ENCODE measurements around the gene CLEC19A. TPM values are rescaled to one million over a fixed set of nuclear protein-coding genes. Genes with fewer than 3 reads are reported as not detected.

The CLEC19A gene
- polyA plus RNA-seq, 3 donors: 0.08 to 0.27 (median 0.17) TPM

GRCh38 chr16:19282101-19282500 lies 3.4 kb upstream of the CLEC19A start:
- DNase-seq (ENCODE audit: extremely low read depth in 1 of 11, low read depth in 9 of 11, low spot score in 4 of 11): no peak

GRCh38 chr16:19283637-19284036 lies 1.9 kb upstream of the CLEC19A start:
- DNase-seq (ENCODE audit: extremely low read depth in 1 of 11, low read depth in 9 of 11, low spot score in 4 of 11): no peak

- no peak for DNase-seq (ENCODE audit: extremely low read depth in 1 of 11, low read depth in 9 of 11, low spot score in 4 of 11)
Measured at GRCh38 chr16:19284207-19284606, 1.3 kb upstream of the CLEC19A start.

GRCh38 chr16:19286827-19287226 lies 1.3 kb downstream of the CLEC19A start:
- DNase-seq (ENCODE audit: extremely low read depth in 1 of 11, low read depth in 9 of 11, low spot score in 4 of 11): no peak

GRCh38 chr16:19287241-19287640 lies 1.7 kb downstream of the CLEC19A start:
- no peak for DNase-seq (ENCODE audit: extremely low read depth in 1 of 11, low read depth in 9 of 11, low spot score in 4 of 11)

GRCh38 chr16:19288872-19289799 lies 3.6 kb downstream of the CLEC19A start:
- DNase-seq (ENCODE audit: extremely low read depth in 1 of 11, low read depth in 9 of 11, low spot score in 4 of 11): no peak

GRCh38 chr16:19289811-19290485 lies 4.4 kb downstream of the CLEC19A start:
- no peak for DNase-seq (ENCODE audit: extremely low read depth in 1 of 11, low read depth in 9 of 11, low spot score in 4 of 11)

GRCh38 chr16:19290860-19291259 lies 5.3 kb downstream of the CLEC19A start:
- no peak for DNase-seq (ENCODE audit: extremely low read depth in 1 of 11, low read depth in 9 of 11, low spot score in 4 of 11)

GRCh38 chr16:19291475-19291874 lies 5.9 kb downstream of the CLEC19A start:
- DNase-seq (ENCODE audit: extremely low read depth in 1 of 11, low read depth in 9 of 11, low spot score in 4 of 11): no peak

- no peak for DNase-seq (ENCODE audit: extremely low read depth in 1 of 11, low read depth in 9 of 11, low spot score in 4 of 11)
Measured at GRCh38 chr16:19292186-19292585, 6.7 kb downstream of the CLEC19A start.

GRCh38 chr16:19294156-19294649 lies 8.7 kb downstream of the CLEC19A start:
- no peak for DNase-seq (ENCODE audit: extremely low read depth in 1 of 11, low read depth in 9 of 11, low spot score in 4 of 11)

- no peak for DNase-seq (ENCODE audit: extremely low read depth in 1 of 11, low read depth in 9 of 11, low spot score in 4 of 11)
Measured at GRCh38 chr16:19295393-19295792, 9.9 kb downstream of the CLEC19A start.

GRCh38 chr16:19297454-19297853 lies 11.9 kb downstream of the CLEC19A start:
- no peak for DNase-seq (ENCODE audit: extremely low read depth in 1 of 11, low read depth in 9 of 11, low spot score in 4 of 11)

- DNase-seq (ENCODE audit: extremely low read depth in 1 of 11, low read depth in 9 of 11, low spot score in 4 of 11): no peak
Measured at GRCh38 chr16:19299565-19299964, 14.0 kb downstream of the CLEC19A start.

GRCh38 chr16:19301931-19302330 lies 16.4 kb downstream of the CLEC19A start:
- DNase-seq (ENCODE audit: extremely low read depth in 1 of 11, low read depth in 9 of 11, low spot score in 4 of 11): no peak

- DNase-seq (ENCODE audit: extremely low read depth in 1 of 11, low read depth in 9 of 11, low spot score in 4 of 11): no peak
Measured at GRCh38 chr16:19304750-19305149, 19.2 kb downstream of the CLEC19A start.

GRCh38 chr16:19305443-19305842 lies 19.9 kb downstream of the CLEC19A start:
- no peak for DNase-seq (ENCODE audit: extremely low read depth in 1 of 11, low read depth in 9 of 11, low spot score in 4 of 11)

- peak in 1 of 11 donors; percentile 24 for DNase-seq (ENCODE audit: extremely low read depth in 1 of 11, low read depth in 9 of 11, low spot score in 4 of 11)
Measured at GRCh38 chr16:19307587-19308241, 22.2 kb downstream of the CLEC19A start.

- no peak for DNase-seq (ENCODE audit: extremely low read depth in 1 of 11, low read depth in 9 of 11, low spot score in 4 of 11)
Measured at GRCh38 chr16:19308392-19308791, 22.9 kb downstream of the CLEC19A start.

- no peak for DNase-seq (ENCODE audit: extremely low read depth in 1 of 11, low read depth in 9 of 11, low spot score in 4 of 11)
Measured at GRCh38 chr16:19309178-19309577, 23.6 kb downstream of the CLEC19A start.
